Bronchial epithelial cell (primary cell): ENCODE data around the gene SLC39A11. TPM values are rescaled to one million over a fixed set of nuclear protein-coding genes. Genes with fewer than 3 reads are reported as not detected.
A peak's percentile ranks its signal among the peaks of the same experiment; 100 is the strongest.

Experiments
- DNase-seq: peaks from one replicate; pipeline ENCODE4 v3.0.0-alpha.2; 2010; ENCODE audit warnings: low read depth
- FAIRE-seq: peaks from 2 replicates; lab custom pipeline; 2011; peaks lifted over from hg19 to GRCh38; lab: Jason Lieb, UNC
- H3K27me3 ChIP-seq: 2 replicates; pipeline ENCODE4 v1.5.1; 2011; ENCODE audit warnings: low read length; ENCODE audit not compliant: control insufficient read depth, insufficient read depth
- H3K36me3 ChIP-seq: 2 replicates; pipeline ENCODE4 v1.5.1; 2011; ENCODE audit warnings: low read length; ENCODE audit not compliant: control insufficient read depth, insufficient read depth
- H3K4me3 ChIP-seq: 2 replicates; pipeline ENCODE4 v1.5.1; 2011; ENCODE audit warnings: mild to moderate bottlenecking, low read depth, low read length, control low read depth
- CTCF ChIP-seq: IDR thresholded peaks from 2 replicates; pipeline ENCODE4 v1.5.1; 2011; ENCODE audit warnings: mild to moderate bottlenecking, moderate library complexity, low read length, control low read depth, inconsistent platforms; ENCODE audit not compliant: insufficient read depth, severe bottlenecking
- total RNA-seq: library from RNA; depleted of rRNA; stranded (reverse); fragments of >200 nt; gene quantifications from 2 replicates; pipeline ENCODE4 v1.2.1, GENCODE V29; 2014

SLC39A11 gene
- total RNA-seq, 1 donor from 2014 or later, result 23.4 TPM

- Histone ChIP-seq H3K27me3 (no peaks in the 10 kb centered on the region), H3K4me3 (no peak overlapping the region), H3K36me3 (no peaks in the 10 kb centered on the region)
- DNase-seq (no peak), FAIRE-seq (peak; percentile 47)
- TF ChIP-seq CTCF, result no peak
These were observed 425.1 kb downstream of the SLC39A11 start for GRCh38 chr17:72667096-72668063.

GRCh38 chr17:72665852-72666851, 426.3 kb downstream of the SLC39A11 start:
- Histone ChIP-seq H3K4me3 (no peak overlapping the region), H3K36me3 (no peaks in the 10 kb centered on the region), H3K27me3 (no peaks in the 10 kb centered on the region)
- DNase-seq (no peak), FAIRE-seq (peak; percentile 50)
- TF ChIP-seq CTCF, result no peak

GRCh38 chr17:72662827-72663190, 429.7 kb downstream of the SLC39A11 start:
- Histone ChIP-seq H3K36me3 (no peaks in the 10 kb centered on the region), H3K27me3 (no peaks in the 10 kb centered on the region), H3K4me3 (no peak overlapping the region)
- no peak for DNase-seq
- FAIRE-seq, result no peak
- TF ChIP-seq CTCF, result no peak

GRCh38 chr17:72661945-72662826, 430.3 kb downstream of the SLC39A11 start:
- DNase-seq, result no peak
- FAIRE-seq, result no peak
- no peak for TF ChIP-seq CTCF
- Histone ChIP-seq H3K27me3 (no peaks in the 10 kb centered on the region), H3K4me3 (no peak overlapping the region), H3K36me3 (no peaks in the 10 kb centered on the region)
